ENCODE measurements around the gene SDS. TPM values are rescaled to one million over a fixed set of nuclear protein-coding genes. Genes with fewer than 3 reads are reported as not detected.

Gene SDS
- total and polyA plus RNA-seq, 2 donors from 2014 or later: 1.0 TPM; not detected in 1

GRCh38 chr12:113382206-113382605 lies 21.5 kb downstream of the SDS start:
- Histone ChIP-seq H3K9ac (ENCODE audit: low read length in 3 of 3) (no peak overlapping the region), H3K27me3 (ENCODE audit: control insufficient read depth, insufficient read depth, low read length) (no peaks in the 10 kb centered on the region), H3K27ac (ENCODE audit: low read depth in 2 of 2, low read length in 2 of 2) (no peak overlapping the region), H3K4me3 (ENCODE audit: low read length in 3 of 3) (no peak overlapping the region), H3K36me3 (ENCODE audit: control insufficient read depth in 2 of 3, insufficient read depth in 3 of 3, low read length in 3 of 3) (peaks cover 0 to 3% (median 0%) of the 10 kb centered on the region in 3 donors), H3K9me3 (ENCODE audit: control insufficient read depth in 2 of 3, insufficient read depth in 1 of 3, low read length in 3 of 3) (no peaks in the 10 kb centered on the region), H3K4me1 (ENCODE audit: control insufficient read depth in 2 of 3, insufficient read depth in 2 of 3, low read depth in 1 of 3, low read length in 3 of 3) (no peaks in the 10 kb centered on the region)
- FAIRE-seq: no peak
- intact Hi-C loops (cut with DNase I): no loop called here
- TF ChIP-seq CTCF (IDR thresholded peaks at IDR 0.05; ENCODE audit: borderline replicate concordance, extremely low read depth, insufficient read depth): no peak
- DNase-seq: no peak

- intact Hi-C loops (cut with DNase I): no loop called here
- Histone ChIP-seq H3K9ac (ENCODE audit: low read length in 3 of 3) (no peak overlapping the region), H3K4me3 (ENCODE audit: low read length in 3 of 3) (no peak overlapping the region), H3K27me3 (ENCODE audit: control insufficient read depth, insufficient read depth, low read length) (no peaks in the 10 kb centered on the region), H3K36me3 (ENCODE audit: control insufficient read depth in 2 of 3, insufficient read depth in 3 of 3, low read length in 3 of 3) (peaks cover 0 to 4% (median 3%) of the 10 kb centered on the region in 3 donors), H3K9me3 (ENCODE audit: control insufficient read depth in 2 of 3, insufficient read depth in 1 of 3, low read length in 3 of 3) (no peaks in the 10 kb centered on the region), H3K4me1 (ENCODE audit: control insufficient read depth in 2 of 3, insufficient read depth in 2 of 3, low read depth in 1 of 3, low read length in 3 of 3) (no peaks in the 10 kb centered on the region), H3K27ac (ENCODE audit: low read depth in 2 of 2, low read length in 2 of 2) (no peak overlapping the region)
- no peak for DNase-seq
- no peak for TF ChIP-seq CTCF (IDR thresholded peaks at IDR 0.05; ENCODE audit: borderline replicate concordance, extremely low read depth, insufficient read depth)
- no peak for FAIRE-seq
Observed at GRCh38 chr12:113381220-113381619, 22.5 kb downstream of the SDS start.

GRCh38 chr12:113378291-113378690 lies 25.4 kb downstream of the SDS start:
- Histone ChIP-seq H3K9me3 (ENCODE audit: control insufficient read depth in 2 of 3, insufficient read depth in 1 of 3, low read length in 3 of 3) (no peaks in the 10 kb centered on the region), H3K4me3 (ENCODE audit: low read length in 3 of 3) (no peak overlapping the region), H3K27me3 (ENCODE audit: control insufficient read depth, insufficient read depth, low read length) (no peaks in the 10 kb centered on the region), H3K27ac (ENCODE audit: low read depth in 2 of 2, low read length in 2 of 2) (no peak overlapping the region), H3K9ac (ENCODE audit: low read length in 3 of 3) (no peak overlapping the region), H3K4me1 (ENCODE audit: control insufficient read depth in 2 of 3, insufficient read depth in 2 of 3, low read depth in 1 of 3, low read length in 3 of 3) (no peaks in the 10 kb centered on the region), H3K36me3 (ENCODE audit: control insufficient read depth in 2 of 3, insufficient read depth in 3 of 3, low read length in 3 of 3) (peaks cover 0 to 9% (median 4%) of the 10 kb centered on the region in 3 donors)
- no peak for DNase-seq
- TF ChIP-seq CTCF (IDR thresholded peaks at IDR 0.05; ENCODE audit: borderline replicate concordance, extremely low read depth, insufficient read depth): no peak
- no peak for FAIRE-seq
- intact Hi-C loops (cut with DNase I): no loop called here

DNA sequence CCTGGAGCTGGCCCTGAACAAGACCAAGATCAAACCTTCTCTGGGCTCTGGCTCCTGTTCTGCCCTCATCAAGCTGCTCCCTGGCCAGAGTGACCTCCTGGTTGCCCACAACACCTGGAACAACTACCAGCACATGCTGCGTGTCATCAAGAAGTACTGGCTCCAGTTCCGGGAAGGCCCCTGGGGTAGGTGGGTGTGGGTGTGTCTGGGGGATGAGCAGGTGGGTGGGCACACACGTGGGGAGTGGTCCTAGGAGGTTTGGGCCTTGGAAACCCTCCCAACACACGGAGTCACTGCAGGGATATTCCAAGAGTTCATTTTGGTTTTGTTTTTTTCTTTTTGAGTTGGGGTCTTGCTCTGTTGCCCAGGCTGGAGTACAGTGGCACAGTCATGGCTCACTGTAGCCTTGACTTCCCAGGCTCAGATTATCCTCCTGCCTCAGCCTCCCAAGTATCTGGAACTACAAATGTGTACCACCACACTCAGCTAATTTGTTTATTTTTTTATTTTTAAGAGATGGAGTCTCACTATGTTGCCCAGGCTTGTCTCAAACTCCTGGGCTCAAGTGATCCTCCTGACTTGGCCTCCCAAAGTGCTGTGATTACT lies 28.8 kb downstream of the SDS start:
- no peak for FAIRE-seq
- Histone ChIP-seq H3K27me3 (ENCODE audit: control insufficient read depth, insufficient read depth, low read length) (no peaks in the 10 kb centered on the region), H3K9ac (ENCODE audit: low read length in 3 of 3) (no peak overlapping the region), H3K9me3 (ENCODE audit: control insufficient read depth in 2 of 3, insufficient read depth in 1 of 3, low read length in 3 of 3) (no peaks in the 10 kb centered on the region), H3K4me1 (ENCODE audit: control insufficient read depth in 2 of 3, insufficient read depth in 2 of 3, low read depth in 1 of 3, low read length in 3 of 3) (no peaks in the 10 kb centered on the region), H3K27ac (ENCODE audit: low read depth in 2 of 2, low read length in 2 of 2) (no peak overlapping the region), H3K4me3 (ENCODE audit: low read length in 3 of 3) (no peak overlapping the region), H3K36me3 (ENCODE audit: control insufficient read depth in 2 of 3, insufficient read depth in 3 of 3, low read length in 3 of 3) (peaks cover 0 to 19% (median 4%) of the 10 kb centered on the region in 3 donors)
- TF ChIP-seq CTCF (IDR thresholded peaks at IDR 0.05; ENCODE audit: borderline replicate concordance, extremely low read depth, insufficient read depth): no peak
- intact Hi-C loops (cut with DNase I): no loop called here
- DNase-seq: no peak

All from kidney (tissue), 14 donors.